A549 (cell line): ENCODE data around the gene NECTIN4. TPM values are rescaled to one million over a fixed set of nuclear protein-coding genes. Genes with fewer than 3 reads are reported as not detected.

ENCODE experiments used
- ATAC-seq, 2 experiments: fragments of 200-7000 bp in 1 of 2; fragments of >200 bp in 1 of 2; cut with Nextera tagmentation in 1 of 2; cut with Tn5 transposase in 1 of 2; 3 replicates each; pipeline versions ENCODE4 v1.8.0 to v1.9.1; 2018 to 2020; ENCODE audit warnings: mild to moderate bottlenecking in 1 of 2, moderate library complexity in 1 of 2
- CTCF ChIA-PET: fragments of 300-600 bp; sonication (Branson Sonifier 250); formaldehyde crosslinking; extraction: SDS; loops from one replicate; lab custom pipeline; 2021; ENCODE audit warnings: antibody characterized with exemption, inconsistent platforms; lab: Yijun Ruan, JAX
- POLR2A ChIA-PET: fragments of 350-600 bp; formaldehyde crosslinking; extraction: SDS; loops from one replicate; lab custom pipeline; 2021; ENCODE audit warnings: antibody characterized with exemption, inconsistent platforms; lab: Yijun Ruan, JAX
- DNase-seq, 2 experiments: peaks; one replicate each; pipeline versions ENCODE4 v3.0.0 to v3.0.0-alpha.2; 2011 to 2016; ENCODE audit warnings: low read depth in 1 of 2, low spot score in 1 of 2
- FAIRE-seq: peaks from 2 replicates; lab custom pipeline; 2011; peaks lifted over from hg19 to GRCh38; lab: Jason Lieb, UNC
- H3K27ac ChIP-seq, 2 experiments: fragments of >200 bp; sonication (Bioruptor Twin); formaldehyde crosslinking; 3 replicates each; pipeline ENCODE4 v1.5.1; 2016 to 2017
- H3K4me1 ChIP-seq: fragments of >200 bp; sonication (Bioruptor Twin); formaldehyde crosslinking; 3 replicates; pipeline ENCODE4 v1.6.1; 2016
- H3K4me2 ChIP-seq: fragments of >200 bp; sonication (Bioruptor Twin); formaldehyde crosslinking; 3 replicates; pipeline ENCODE4 v1.6.1; 2016
- H3K4me3 ChIP-seq: fragments of >200 bp; sonication (Bioruptor Twin); formaldehyde crosslinking; 3 replicates; pipeline ENCODE4 v1.5.1; 2016
- H3K9me3 ChIP-seq: fragments of >200 bp; sonication (Bioruptor Twin); formaldehyde crosslinking; 3 replicates; pipeline ENCODE4 v1.6.1; 2016
- ATOH8 ChIP-seq: fragments of 250-450 bp; sonication (Bioruptor Pico); IDR thresholded peaks from 2 replicates; pipeline ENCODE4 v1.5.0; 2020; ENCODE audit warnings: low read depth, mild to moderate bottlenecking, moderate library complexity
- BCL3 ChIP-seq: fragments of >200 bp; sonication (Bioruptor Twin); formaldehyde crosslinking; IDR thresholded peaks from 3 replicates; pipeline ENCODE4 v1.6.1; 2016
- BHLHE40 ChIP-seq: IDR thresholded peaks from 2 replicates; pipeline ENCODE4 v1.6.1; 2012; ENCODE audit warnings: low read depth, low read length, inconsistent platforms
- CEBPB ChIP-seq, 2 experiments: fragments of >200 bp in 1 of 2; sonication (Bioruptor Twin) in 1 of 2; formaldehyde crosslinking in 1 of 2; IDR thresholded peaks; 2 replicates each; pipeline ENCODE4 v1.6.1; 2012 to 2016
- CHD4 ChIP-seq: fragments of 200-600 bp; sonication (generic); IDR thresholded peaks from 2 replicates; pipeline ENCODE4 v1.6.1; 2016; ENCODE audit warnings: antibody characterized with exemption, mild to moderate bottlenecking, borderline replicate concordance
- E2F6 ChIP-seq: IDR thresholded peaks from 2 replicates; pipeline ENCODE4 v1.6.1; 2012; ENCODE audit warnings: low read depth, borderline replicate concordance
- EHF ChIP-seq: fragments of 250-450 bp; sonication (Bioruptor Pico); IDR thresholded peaks from 2 replicates; pipeline ENCODE4 v1.5.0; 2020; ENCODE audit warnings: mild to moderate bottlenecking
- EHMT2 ChIP-seq: fragments of 200-600 bp; sonication (generic); IDR thresholded peaks from 2 replicates; pipeline ENCODE4 v1.6.1; 2016; ENCODE audit warnings: antibody characterized with exemption, low read depth, mild to moderate bottlenecking, moderate library complexity
- ELK1 ChIP-seq: fragments of 150-350 bp; IDR thresholded peaks from 2 replicates; pipeline ENCODE4 v1.6.1; 2014; ENCODE audit warnings: low read depth, mild to moderate bottlenecking, low read length
- FOXS1 ChIP-seq: fragments of 250-450 bp; sonication (Bioruptor Pico); IDR thresholded peaks from 2 replicates; pipeline ENCODE4 v1.5.0; 2020; ENCODE audit warnings: mild to moderate bottlenecking, moderate library complexity
- GATA3 ChIP-seq: IDR thresholded peaks from 2 replicates; pipeline ENCODE4 v1.6.1; 2012; ENCODE audit warnings: borderline replicate concordance
- HES2 ChIP-seq: fragments of >200 bp; sonication (Bioruptor Twin); formaldehyde crosslinking; IDR thresholded peaks from 2 replicates; pipeline ENCODE4 v1.6.1; 2016
- HMGXB4 ChIP-seq: fragments of 250-450 bp; sonication (Bioruptor Pico); IDR thresholded peaks from 2 replicates; pipeline ENCODE4 v1.5.0; 2021; ENCODE audit warnings: mild to moderate bottlenecking, moderate library complexity, borderline replicate concordance
- HOXB5 ChIP-seq: fragments of 250-450 bp; sonication (Bioruptor Pico); IDR thresholded peaks from 2 replicates; pipeline ENCODE4 v1.5.0; 2020; ENCODE audit warnings: mild to moderate bottlenecking, moderate library complexity
- JUN ChIP-seq, 2 experiments: fragments of >200 bp; sonication (Bioruptor Twin); formaldehyde crosslinking; IDR thresholded peaks; 2 replicates in 1 of 2; 3 replicates in 1 of 2; pipeline ENCODE4 v1.6.1; 2016 to 2017
- KDM1A ChIP-seq: fragments of 200-600 bp; sonication (generic); IDR thresholded peaks from 2 replicates; pipeline ENCODE4 v1.6.1; 2016; ENCODE audit warnings: low read depth, mild to moderate bottlenecking
- KDM5A ChIP-seq: fragments of 200-600 bp; sonication (generic); IDR thresholded peaks from 2 replicates; pipeline ENCODE4 v1.6.1; 2016; ENCODE audit warnings: antibody characterized with exemption, mild to moderate bottlenecking
- MAFK ChIP-seq: fragments of 450-650 bp; IDR thresholded peaks from 2 replicates; pipeline ENCODE4 v1.6.1; 2014; ENCODE audit not compliant: partially characterized antibody
- MAX ChIP-seq: IDR thresholded peaks from 2 replicates; pipeline ENCODE4 v1.6.1; 2012
- NPAS2 ChIP-seq: fragments of 250-450 bp; sonication (Bioruptor Pico); IDR thresholded peaks from 2 replicates; pipeline ENCODE4 v1.8.0; 2022; ENCODE audit warnings: mild to moderate bottlenecking, moderate library complexity, borderline replicate concordance
- NR3C1 ChIP-seq: fragments of >200 bp; sonication (Bioruptor Twin); formaldehyde crosslinking; IDR thresholded peaks from 3 replicates; pipeline ENCODE4 v1.6.1; 2017
- PBX3 ChIP-seq: IDR thresholded peaks from 2 replicates; pipeline ENCODE4 v1.6.1; 2012
- RAD21 ChIP-seq, 2 experiments: fragments of >200 bp in 1 of 2; sonication (Bioruptor Twin) in 1 of 2; formaldehyde crosslinking in 1 of 2; IDR thresholded peaks in 1 of 2; conservative IDR thresholded peaks in 1 of 2; 2 replicates in 1 of 2; 3 replicates in 1 of 2; pipeline ENCODE4 v1.6.1; 2012 to 2018; ENCODE audit warnings: inconsistent platforms in 1 of 2
- RARB ChIP-seq: fragments of 250-450 bp; sonication (Bioruptor Pico); IDR thresholded peaks from 2 replicates; pipeline ENCODE4 v1.8.0; 2021; ENCODE audit warnings: mild to moderate bottlenecking, moderate library complexity
- RFX5 ChIP-seq: fragments of 450-650 bp; IDR thresholded peaks from 2 replicates; pipeline ENCODE4 v1.7.1; 2014; ENCODE audit warnings: antibody characterized with exemption, mild to moderate bottlenecking, moderate library complexity
- SMC3 ChIP-seq: fragments of >200 bp; sonication (Bioruptor Twin); formaldehyde crosslinking; IDR thresholded peaks from 3 replicates; pipeline ENCODE4 v1.6.1; 2018; ENCODE audit warnings: inconsistent platforms
- SREBF2 ChIP-seq: fragments of 450-650 bp; IDR thresholded peaks from 2 replicates; pipeline ENCODE4 v1.6.1; 2014; ENCODE audit warnings: mild to moderate bottlenecking, moderate library complexity
- TFCP2L1 ChIP-seq: fragments of 250-450 bp; sonication (Bioruptor Pico); IDR thresholded peaks from 2 replicates; pipeline ENCODE4 v1.5.0; 2021; ENCODE audit warnings: mild to moderate bottlenecking
- TP53 ChIP-seq: fragments of 250-450 bp; sonication (Bioruptor Pico); IDR thresholded peaks from 2 replicates; pipeline ENCODE4 v1.5.0; 2021; ENCODE audit warnings: mild to moderate bottlenecking, moderate library complexity
- USF2 ChIP-seq: fragments of 450-650 bp; IDR thresholded peaks from 2 replicates; pipeline ENCODE4 v1.6.1; 2014; ENCODE audit warnings: antibody characterized with exemption
- ZFP36 ChIP-seq: fragments of 450-650 bp; IDR thresholded peaks from 2 replicates; pipeline ENCODE4 v1.6.1; 2014; ENCODE audit warnings: borderline replicate concordance; ENCODE audit not compliant: partially characterized antibody
- WGBS: methylation state at CpG from one replicate; pipeline ENCODE4 v1.1.6; 2017; ENCODE audit errors: missing lambda C conversion rate; 5-methylcytosine and 5-hydroxymethylcytosine counted together
- polyA plus RNA-seq, 4 experiments: library from polyadenylated mRNA; depleted of rRNA in 3 of 4; stranded (reverse); fragments of >200 nt; fragmentation: RNase III in 1 of 4; extraction: RNeasy Plus Mini Kit Qiagen cat#74134 plus additional on column Dnase treatment in 1 of 4; gene quantifications; 2 replicates in 3 of 4; 3 replicates in 1 of 4; pipeline ENCODE4 v1.2.3, GENCODE V29; 2011 to 2017

The NECTIN4 gene
- polyA plus RNA-seq, 2 of the 4 experiments (the other 2 are of a cell fraction): 1.5 to 4.3 TPM

GRCh38 chr1:161045736-161046604 lies 43.4 kb downstream of the NECTIN4 start, which contains the start of gene USF1:
Gene USF1 (minus strand): TSS chr1:161045977. CDS start chr1:161043275, 2,702 bp downstream.
- FAIRE-seq (no peak), ATAC-seq (peak; percentile 90 to 95)
- POLR2A ChIA-PET: interaction anchor here (0.6 to 2.9 kb wide), 13 partner anchors 14 to 376 kb away, joined by 3 to 32 read pairs (median 4); partner anchors contain the start of genes DEDD, F11R, PPOX and UFC1
- TF ChIP-seq ATOH8 (CRISPR knock-in tag): no peak
- TF ChIP-seq MAX: peak; percentile 72; the same call in 1 of the 2 replicates
- no peak for TF ChIP-seq TFCP2L1
- no peak for TF ChIP-seq GATA3
- no peak for TF ChIP-seq NPAS2 (CRISPR knock-in tag)
- no peak for TF ChIP-seq RFX5
- no peak for TF ChIP-seq KDM1A
- peak; percentile 95 for TF ChIP-seq EHMT2
- TF ChIP-seq PBX3: no peak
- TF ChIP-seq TP53 (CRISPR knock-in tag): no peak
- TF ChIP-seq EHF (CRISPR knock-in tag): peak; percentile 65; the same call in 1 of the 2 replicates
- TF ChIP-seq ZFP36: no peak
- no peak for TF ChIP-seq RARB
- no peak for TF ChIP-seq NR3C1
- no peak for TF ChIP-seq HMGXB4 (CRISPR knock-in tag)
- peak; percentile 88; the same call in 1 of the 2 replicates for TF ChIP-seq HOXB5 (CRISPR knock-in tag)
- TF ChIP-seq MAFK: no peak
- no peak for TF ChIP-seq CEBPB (IDR thresholded peaks at IDR 0.05)
- peak; percentile 59; the same call in 1 of the 3 replicates for TF ChIP-seq BCL3
- TF ChIP-seq HES2: no peak
- no peak; the same call in 1 of the 2 replicates for TF ChIP-seq SREBF2
- TF ChIP-seq JUN (IDR thresholded peaks at IDR 0.05): peak; percentile 84; a peak in 4 of 5 replicates
- no peak for TF ChIP-seq SMC3
- TF ChIP-seq KDM5A: no peak
- TF ChIP-seq USF2: no peak
- no peak for TF ChIP-seq CHD4
- TF ChIP-seq E2F6: peak; percentile 42; the same call in 1 of the 2 replicates
- 0 out of 2 replicates have a peak, but pooled peaks have one; percentile 38 for TF ChIP-seq FOXS1 (CRISPR knock-in tag)
- no peak for TF ChIP-seq BHLHE40
- no peak for TF ChIP-seq RAD21 (conservative IDR thresholded peaks at IDR 0.05 in 1 of 2, IDR thresholded peaks at IDR 0.05 in 1 of 2)
- no peak for TF ChIP-seq ELK1

More at GRCh38 chr1:161045736-161046604, 43.4 kb downstream of the NECTIN4 start, which contains the start of gene USF1:
- Histone ChIP-seq H3K4me3 (peak within 1 kb of the TSS; percentile 75), H3K4me1 (peaks cover 6% of the 10 kb centered on the region), H3K4me2 (peak within 1 kb of the TSS; percentile 85), H3K27ac (peak within 1 kb of the TSS; percentile 87 to 93), H3K9me3 (peaks cover 34% of the 10 kb centered on the region)
- CTCF ChIA-PET: interaction anchor here (0.6 to 4.6 kb wide), 12 partner anchors 10 to 700 kb away, joined by 3 to 42 read pairs (median 6); partner anchors contain the start of genes F11R and KLHDC9
- WGBS: 2% methylated on average over 29 of the region's 29 CpGs
- DNase-seq: peak; percentile 96 to 97
